HepG2 (cell line): Measurements from ENCODE around the gene HUNK. TPM values are rescaled to one million over a fixed set of nuclear protein-coding genes. Genes with fewer than 3 reads are reported as not detected.

ENCODE experiments used
- ATAC-seq: fragments of 200-7000 bp; cut with Tn5 transposase; 3 replicates; pipeline ENCODE4 v1.9.1; 2020; ENCODE audit warnings: mild to moderate bottlenecking, moderate library complexity
- BruUV-seq: library from RNA; stranded (reverse); fragments of 400-500 nt; replicated peaks from 2 replicates; lab custom pipeline; 2021; lab: Mats Ljungman, UMichigan
- CTCF ChIA-PET: fragments of 300-600 bp; formaldehyde crosslinking; extraction: SDS; loops from one replicate; lab custom pipeline; 2021; ENCODE audit warnings: low total read pairs, inconsistent platforms, low intra/inter-chr PET ratio; lab: Yijun Ruan, JAX
- POLR2A ChIA-PET: fragments of 350-600 bp; sonication (Branson Sonifier 250); formaldehyde crosslinking; loops from one replicate; lab custom pipeline; 2020; ENCODE audit warnings: antibody characterized with exemption, inconsistent platforms; lab: Yijun Ruan, JAX
- DNase-seq: peaks from one replicate; pipeline ENCODE4 v3.0.0-alpha.2; 2015; ENCODE audit warnings: low spot score
- FAIRE-seq: peaks from 3 replicates; lab custom pipeline; 2011; peaks lifted over from hg19 to GRCh38; lab: Jason Lieb, UNC
- H2AFZ ChIP-seq: one replicate; pipeline ENCODE4 v1.6.1; 2011; ENCODE audit warnings: low read length, inconsistent platforms
- H3K27ac ChIP-seq: fragments of 300-600 bp; 3 replicates; pipeline ENCODE4 v1.8.0; 2011; ENCODE audit warnings: mixed run types, mild to moderate bottlenecking, mixed read lengths, low read length, inconsistent platforms; ENCODE audit not compliant: insufficient read depth; ENCODE audit errors: extremely low read length
- H3K27me3 ChIP-seq, 2 experiments: fragments of 200-600 bp in 1 of 2; 2 replicates in 1 of 2; 3 replicates in 1 of 2; pipeline versions ENCODE4 v1.6.0 to v1.8.0; 2011; ENCODE audit warnings: low read length in 2 of 2, mild to moderate bottlenecking in 2 of 2, moderate library complexity in 2 of 2, inconsistent platforms in 1 of 2; ENCODE audit not compliant: insufficient read depth in 2 of 2, control insufficient read depth in 1 of 2
- H3K36me3 ChIP-seq, 2 experiments: fragments of 200-600 bp in 1 of 2; replicated peaks in 1 of 2; 2 replicates in 1 of 2; 3 replicates in 1 of 2; pipeline versions ENCODE4 v1.5.1 to v1.8.0; 2011; ENCODE audit warnings: low read length in 2 of 2, inconsistent platforms in 1 of 2; ENCODE audit not compliant: insufficient read depth in 2 of 2, control insufficient read depth in 1 of 2
- H3K4me1 ChIP-seq: 2 replicates; pipeline ENCODE4 v1.5.1; 2012; ENCODE audit warnings: low read length, inconsistent platforms; ENCODE audit not compliant: insufficient read depth
- H3K4me2 ChIP-seq: 2 replicates; pipeline ENCODE4 v1.6.0; 2011; ENCODE audit warnings: low read depth, low read length, inconsistent platforms
- H3K4me3 ChIP-seq, 3 experiments: fragments of 200-600 bp in 1 of 3; sonication (generic), shearing (Covaris generic) in 1 of 3; replicated peaks in 1 of 3; 2 replicates each; pipeline ENCODE4 v1.5.1; 2011 to 2016; ENCODE audit warnings: low read length in 3 of 3, inconsistent platforms in 2 of 3, low read depth in 2 of 3, mild to moderate bottlenecking in 2 of 3, control low read depth in 1 of 3, mixed read lengths in 1 of 3; ENCODE audit not compliant: insufficient read depth in 1 of 3
- H3K79me2 ChIP-seq: one replicate; pipeline ENCODE4 v1.6.1; 2011; ENCODE audit warnings: low read length, inconsistent platforms; ENCODE audit not compliant: insufficient read depth
- H3K9ac ChIP-seq: 2 replicates; pipeline ENCODE4 v1.6.0; 2011; ENCODE audit warnings: mild to moderate bottlenecking, low read depth, low read length, inconsistent platforms; ENCODE audit not compliant: insufficient read depth
- H3K9me3 ChIP-seq: 2 replicates; pipeline ENCODE4 v1.5.1; 2012; ENCODE audit warnings: mild to moderate bottlenecking, low read length
- H4K20me1 ChIP-seq: 2 replicates; pipeline ENCODE4 v1.6.0; 2011; ENCODE audit warnings: inconsistent platforms, mild to moderate bottlenecking, low read length, moderate library complexity; ENCODE audit not compliant: insufficient read depth
- HBP1 ChIP-seq: IDR thresholded peaks from 2 replicates; pipeline ENCODE4 v1.6.1; 2016; ENCODE audit warnings: low read depth, control low read depth
- MED8 ChIP-seq: sonication (generic); formaldehyde crosslinking; IDR thresholded peaks from 2 replicates; pipeline ENCODE4 v1.8.1; 2023; ENCODE audit warnings: mild to moderate bottlenecking, missing genetic modification reagents; ENCODE audit not compliant: insufficient replicate concordance
- MLXIP ChIP-seq: sonication (generic); formaldehyde crosslinking; IDR thresholded peaks from 2 replicates; pipeline ENCODE4 v1.9.0; 2021; ENCODE audit warnings: missing genetic modification reagents, borderline replicate concordance
- NR1H2 ChIP-seq: sonication (generic); formaldehyde crosslinking; IDR thresholded peaks from 2 replicates; pipeline ENCODE4 v1.8.1; 2022; ENCODE audit warnings: low read depth, missing genetic modification reagents, borderline replicate concordance
- POGK ChIP-seq: sonication (generic); formaldehyde crosslinking; conservative IDR thresholded peaks from 2 replicates; pipeline ENCODE4 v1.8.0; 2022; ENCODE audit warnings: mild to moderate bottlenecking, moderate library complexity, missing genetic modification reagents
- SNAPC4 ChIP-seq: sonication (generic); formaldehyde crosslinking; IDR thresholded peaks from 2 replicates; pipeline ENCODE4 v1.4.0; 2020; ENCODE audit warnings: mild to moderate bottlenecking, missing genetic modification reagents
- ZBTB49 ChIP-seq: sonication (generic); formaldehyde crosslinking; IDR thresholded peaks from 2 replicates; pipeline ENCODE4 v1.4.0; 2020; ENCODE audit warnings: missing genetic modification reagents, borderline replicate concordance
- ZNF563 ChIP-seq: sonication (generic); formaldehyde crosslinking; IDR thresholded peaks from 2 replicates; pipeline ENCODE4 v1.8.0; 2022; ENCODE audit warnings: mild to moderate bottlenecking, moderate library complexity, missing genetic modification reagents
- ZNF572 ChIP-seq: sonication (generic); formaldehyde crosslinking; IDR thresholded peaks from 2 replicates; pipeline ENCODE4 v1.5.1; 2020; ENCODE audit warnings: mild to moderate bottlenecking, missing genetic modification reagents
- WGBS: methylation state at CpG from one replicate; pipeline ENCODE4 v1.1.6; 2017; ENCODE audit warnings: low lambda C conversion rate; 5-methylcytosine and 5-hydroxymethylcytosine counted together
- in situ Hi-C: cut with HindIII; loops from 2 replicates; pipeline ENCODE4 v1.10.0; 2017; ENCODE audit warnings: low pct_unique_long_range_greater_than_20kb; ENCODE audit not compliant: extremely low pct_ligation_motif_present
- intact Hi-C: fragments of 100-400 bp; cut with micrococcal nuclease; formaldehyde crosslinking; loops from one replicate; pipeline ENCODE4 v1.10.0; 2022; ENCODE audit not compliant: unreplicated experiment
- polyA plus RNA-seq, 8 experiments: library from polyadenylated mRNA; depleted of rRNA in 3 of 8; stranded (reverse) in 7 of 8; unstranded in 1 of 8; fragments of >200 nt; fragmentation: Illumina TruSeq in 4 of 8; extraction: Trizol in 4 of 8; gene quantifications; 2 replicates each; pipeline versions ENCODE4 v1.2.1 to v1.2.3, GENCODE V29; 2011 to 2016; ENCODE audit warnings: low read depth in 4 of 8, missing spikeins in 1 of 8, mixed read lengths in 1 of 8; ENCODE audit not compliant: insufficient read depth in 1 of 8
- total RNA-seq, 5 experiments: library from RNA; depleted of rRNA; stranded (reverse); fragments of >200 nt; fragmentation: Illumina TruSeq; extraction: Trizol; gene quantifications; 2 replicates each; pipeline ENCODE4 v1.2.3, GENCODE V29; 2016; ENCODE audit warnings: low read depth in 1 of 5

Gene HUNK
- total and polyA plus RNA-seq, 2 of the 13 experiments (the other 11 are each of a cell fraction or from before 2014, with no cell fraction given): 1.8 to 1.9 TPM

GRCh38 chr21:31915566-31915965 is 42.7 kb downstream of the HUNK start:
- intact Hi-C loops (no loop called here), in situ Hi-C loops (no loop called here)
- no peaks in the 10 kb centered on the region for H3K9me3 ChIP-seq
- peak overlapping the region; percentile 49; the same call in 1 of the 2 replicates for H3K4me2 ChIP-seq
- 10% methylated on average over 3 of the region's 3 CpGs for WGBS
- no peak overlapping the region for H2AFZ ChIP-seq
- DNase-seq (peak; percentile 52), FAIRE-seq (peak; percentile 60), ATAC-seq (peak; percentile 81)
- H3K4me1 ChIP-seq: peaks cover 76% of the 10 kb centered on the region
- CTCF ChIA-PET: no interaction called here
- H3K27ac ChIP-seq: no peak overlapping the region
- BruUV-seq: no TSS peak
- no peaks in the 10 kb centered on the region for H3K36me3 ChIP-seq
- no peaks in the 10 kb centered on the region for H3K27me3 ChIP-seq
- H4K20me1 ChIP-seq: no peaks in the 10 kb centered on the region
- no peak overlapping the region for H3K9ac ChIP-seq
- POLR2A ChIA-PET: interaction anchor here (1.0 to 1.4 kb wide), 3 partner anchors 14 to 15 kb away, joined by 3 to 10 read pairs (median 8); no protein-coding TSS in a partner anchor
- H3K4me3 ChIP-seq: no peak overlapping the region
- peaks cover 5% of the 10 kb centered on the region for H3K79me2 ChIP-seq
- no peak for TF ChIP-seq SNAPC4
- TF ChIP-seq HBP1 (CRISPR knock-in tag): no peak
- TF ChIP-seq MLXIP (CRISPR knock-in tag): no peak
- no peak for TF ChIP-seq ZNF563
- no peak for TF ChIP-seq ZNF572 (CRISPR knock-in tag)
- TF ChIP-seq MED8 (CRISPR knock-in tag): no peak
- no peak for TF ChIP-seq NR1H2 (CRISPR knock-in tag)
- no peak for TF ChIP-seq ZBTB49
- TF ChIP-seq POGK (CRISPR knock-in tag): no peak
